SK-N-SH (cell line): ENCODE measurements around the gene HINT3. TPM values are rescaled to one million over a fixed set of nuclear protein-coding genes. Genes with fewer than 3 reads are reported as not detected.

Experiments used
- CTCF ChIA-PET: fragments of 300-600, 350-600 bp; formaldehyde crosslinking; extraction: SDS; loops from one replicate; lab custom pipeline; 2021; lab: Yijun Ruan, JAX
- POLR2A ChIA-PET: fragments of 350-600 bp; sonication (Branson Sonifier 250); formaldehyde crosslinking; extraction: SDS; loops from one replicate; lab custom pipeline; 2020; ENCODE audit warnings: antibody characterized with exemption, inconsistent platforms; lab: Yijun Ruan, JAX
- DNase-seq: peaks from one replicate; pipeline ENCODE4 v3.0.0; 2012
- H2AFZ ChIP-seq: fragments of 200-600 bp; sonication (generic); 2 replicates; pipeline ENCODE4 v1.8.1; 2016; ENCODE audit warnings: antibody characterized with exemption, mild to moderate bottlenecking, low read depth
- H3F3A ChIP-seq: fragments of 200-600 bp; sonication (generic); replicated peaks from 2 replicates; pipeline ENCODE3; 2016; ENCODE audit warnings: antibody characterized with exemption, mild to moderate bottlenecking; ENCODE audit not compliant: insufficient read depth
- H3K27ac ChIP-seq, 2 experiments: fragments of 200-500 bp in 1 of 2; fragments of 200-600 bp in 1 of 2; sonication (Bioruptor generic) in 1 of 2; sonication (generic), shearing (Covaris generic) in 1 of 2; 2 replicates each; pipeline versions ENCODE4 v1.5.1 to v1.6.1; 2014 to 2016; ENCODE audit warnings: low read depth in 2 of 2, inconsistent platforms in 1 of 2, low read length in 1 of 2, mild to moderate bottlenecking in 1 of 2, mixed read lengths in 1 of 2
- H3K27me3 ChIP-seq: fragments of 200-600 bp; sonication (generic), shearing (Covaris generic); 2 replicates; pipeline ENCODE4 v1.6.1; 2016; ENCODE audit warnings: mixed run types; ENCODE audit not compliant: insufficient read depth
- H3K36me3 ChIP-seq, 2 experiments: fragments of 200-500 bp in 1 of 2; fragments of 200-600 bp in 1 of 2; sonication (Bioruptor generic) in 1 of 2; sonication (generic) in 1 of 2; replicated peaks in 1 of 2; 2 replicates each; pipeline versions ENCODE3 to v1.5.1; 2014 to 2016; ENCODE audit warnings: low read length in 1 of 2, mild to moderate bottlenecking in 1 of 2; ENCODE audit not compliant: insufficient read depth in 2 of 2, control insufficient read depth in 1 of 2
- H3K4me1 ChIP-seq, 2 experiments: fragments of 200-500 bp in 1 of 2; fragments of 200-600 bp in 1 of 2; sonication (Bioruptor generic) in 1 of 2; sonication (generic), shearing (Covaris generic) in 1 of 2; 2 replicates each; pipeline versions ENCODE4 v1.5.1 to v1.6.1; 2014 to 2016; ENCODE audit warnings: low read depth in 1 of 2, low read length in 1 of 2, mixed run types in 1 of 2; ENCODE audit not compliant: insufficient read depth in 2 of 2, control insufficient read depth in 1 of 2
- H3K4me2 ChIP-seq: fragments of 200-600 bp; sonication (generic), shearing (Covaris generic); 2 replicates; pipeline ENCODE4 v1.6.1; 2017; ENCODE audit warnings: mixed run types
- H3K4me3 ChIP-seq, 2 experiments: fragments of 200-500 bp in 1 of 2; fragments of 200-600 bp in 1 of 2; sonication (Bioruptor generic) in 1 of 2; sonication (generic), shearing (Covaris generic) in 1 of 2; 2 replicates each; pipeline versions ENCODE4 v1.5.1 to v1.8.1; 2014 to 2016; ENCODE audit warnings: low read depth in 2 of 2, inconsistent platforms in 1 of 2, low read length in 1 of 2, mild to moderate bottlenecking in 1 of 2, mixed read lengths in 1 of 2, moderate library complexity in 1 of 2
- H3K79me2 ChIP-seq: fragments of 200-600 bp; sonication (generic); 2 replicates; pipeline ENCODE4 v1.8.1; 2017; ENCODE audit warnings: mild to moderate bottlenecking; ENCODE audit not compliant: insufficient read depth
- H3K9ac ChIP-seq: fragments of 200-600 bp; sonication (generic); 2 replicates; pipeline ENCODE4 v1.6.1; 2017; ENCODE audit warnings: mixed run types
- H3K9me2 ChIP-seq: fragments of 200-600 bp; sonication (generic); 2 replicates; pipeline ENCODE4 v1.6.1; 2017; ENCODE audit warnings: mixed run types
- H3K9me3 ChIP-seq: fragments of 200-600 bp; sonication (generic); 2 replicates; pipeline ENCODE4 v1.6.1; 2017; ENCODE audit warnings: mixed run types, mild to moderate bottlenecking, moderate library complexity
- H4K20me1 ChIP-seq: fragments of 200-600 bp; sonication (generic); 2 replicates; pipeline ENCODE4 v1.6.1; 2017; ENCODE audit warnings: mild to moderate bottlenecking, mixed run types; ENCODE audit not compliant: insufficient read depth
- CHD2 ChIP-seq: fragments of 150-350 bp; IDR thresholded peaks from 2 replicates; pipeline ENCODE4 v1.6.1; 2018; ENCODE audit warnings: low read length; ENCODE audit not compliant: partially characterized antibody
- FOSL2 ChIP-seq: IDR thresholded peaks from 2 replicates; pipeline ENCODE4 v1.4.0; 2012; ENCODE audit warnings: low read depth, mild to moderate bottlenecking, moderate library complexity, borderline replicate concordance
- FOXJ3 ChIP-seq: sonication (generic); formaldehyde crosslinking; IDR thresholded peaks from 2 replicates; pipeline ENCODE4 v1.5.1; 2020; ENCODE audit warnings: mild to moderate bottlenecking, missing genetic modification reagents
- GATA2 ChIP-seq: sonication (generic); formaldehyde crosslinking; IDR thresholded peaks from 2 replicates; pipeline ENCODE4 v1.5.0; 2020; ENCODE audit warnings: mild to moderate bottlenecking, missing genetic modification reagents
- JUND ChIP-seq: IDR thresholded peaks from 2 replicates; pipeline ENCODE4 v1.4.0; 2012
- NFIC ChIP-seq: IDR thresholded peaks from 2 replicates; pipeline ENCODE4 v1.4.0; 2012; ENCODE audit warnings: borderline replicate concordance
- TAF1 ChIP-seq: IDR thresholded peaks from 2 replicates; pipeline ENCODE4 v1.6.1; 2012; ENCODE audit warnings: low read depth, mild to moderate bottlenecking, low read length, moderate library complexity, borderline replicate concordance
- WGBS: methylation state at CpG from one replicate; pipeline ENCODE4 v1.1.6; 2017; ENCODE audit warnings: low lambda C conversion rate; 5-methylcytosine and 5-hydroxymethylcytosine counted together
- polyA plus RNA-seq, 3 experiments: library from polyadenylated mRNA; depleted of rRNA; stranded (reverse); fragments of >200 nt; gene quantifications; 2 replicates each; pipeline ENCODE4 v1.2.3, GENCODE V29; 2012
- TF ChIP-seq, protein P1 (sequence below): IDR thresholded peaks from 2 replicates; pipeline ENCODE4 v1.6.1; 2012; ENCODE audit warnings: mild to moderate bottlenecking, low read depth, low read length, moderate library complexity

HINT3 gene
- polyA plus RNA-seq, 1 of the 3 experiments (the other 2 are of a cell fraction) = 1.8 TPM

DNA sequence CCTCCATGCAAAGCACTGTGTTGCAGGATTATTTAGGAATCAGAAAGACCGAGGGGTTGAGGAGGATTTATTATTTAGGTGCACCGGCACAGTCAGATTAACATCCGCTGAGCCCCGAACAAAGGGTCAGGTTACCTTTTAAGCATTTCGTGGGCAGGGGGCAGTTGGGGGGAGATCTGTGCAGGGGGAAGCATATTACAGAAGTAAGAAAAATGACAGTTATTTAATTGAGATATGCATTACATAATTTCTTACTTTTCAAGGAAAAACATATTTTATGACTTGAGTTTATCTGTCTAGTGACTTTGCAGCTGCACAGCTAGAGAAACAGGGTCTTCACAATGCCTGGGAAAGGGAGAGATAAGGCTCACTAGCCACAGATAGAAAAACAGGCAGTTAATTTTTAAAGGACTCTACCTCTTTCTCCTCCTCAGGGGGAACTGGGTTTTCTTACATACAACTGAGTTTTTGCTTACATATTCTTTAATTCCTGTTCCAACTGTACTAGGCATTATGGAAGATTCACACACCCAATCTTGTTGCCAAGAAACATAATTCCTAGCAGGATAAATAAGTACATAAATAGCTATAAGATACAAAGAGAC, 1.7 kb upstream of the HINT3 start:
- H3F3A ChIP-seq = peaks cover 4% of the 10 kb centered on the region
- H3K9me2 ChIP-seq = no peaks in the 10 kb centered on the region
- ChIA-PET CTCF (interaction anchor here (1.3 to 5.5 kb wide), 6 partner anchors 31 to 174 kb away, joined by 3 to 65 read pairs (median 27); partner anchors contain the start of genes NCOA7 and TRMT11), POLR2A (interaction anchor here (1.9 kb wide), 1 partner anchor 174 kb away, joined by 8 read pairs; no protein-coding TSS in a partner anchor)
- H3K79me2 ChIP-seq = peaks cover 14% of the 10 kb centered on the region; the same call in 1 of the 2 replicates
- H3K4me1 ChIP-seq = peaks cover 7 to 8% of the 10 kb centered on the region in 2 experiments; a peak in 3 of 4 replicates
- H3K4me2 ChIP-seq = no peak overlapping the region
- no peaks in the 10 kb centered on the region for H3K27me3 ChIP-seq
- no peak overlapping the region for H3K4me3 ChIP-seq
- H3K36me3 ChIP-seq = no peaks in the 10 kb centered on the region
- H3K9ac ChIP-seq = no peak overlapping the region
- peak overlapping the region; percentile 73; the same call in 1 of the 2 replicates for H2AFZ ChIP-seq
- no peaks in the 10 kb centered on the region for H3K9me3 ChIP-seq
- no peaks in the 10 kb centered on the region for H4K20me1 ChIP-seq
- TF ChIP-seq GATA2 (CRISPR knock-in tag) = no peak
- TF ChIP-seq FOSL2 = no peak
- WGBS = 29% methylated on average over 5 of the region's 5 CpGs
- DNase-seq = no peak
- no peak overlapping the region for H3K27ac ChIP-seq

DNA sequence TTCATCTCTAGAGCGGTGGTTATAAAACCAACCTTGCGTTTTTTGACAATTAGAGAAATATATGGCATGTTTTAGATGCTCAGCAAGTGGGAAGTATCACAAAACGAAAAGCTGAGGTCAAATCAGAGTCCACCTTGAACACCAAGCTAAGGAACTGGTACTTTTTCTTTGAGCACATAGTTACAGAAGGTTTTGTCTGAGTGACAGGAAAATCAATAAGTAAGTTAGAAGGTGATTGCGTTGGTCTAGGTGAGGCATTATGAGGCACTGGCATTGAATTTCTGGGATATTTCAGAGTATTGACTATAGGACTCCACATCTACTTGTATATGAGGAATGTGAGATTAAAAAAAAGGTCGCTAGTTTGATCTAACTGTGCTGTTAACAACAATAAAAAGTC, 597 bp upstream of the HINT3 start:
- POLR2A ChIA-PET = interaction anchor here (0.6 to 2.9 kb wide), 4 partner anchors 15 to 175 kb away, joined by 3 to 44 read pairs (median 6); partner anchors contain the start of gene NCOA7
- no peaks in the 10 kb centered on the region for H3K36me3 ChIP-seq
- TF ChIP-seq, protein P1, sequence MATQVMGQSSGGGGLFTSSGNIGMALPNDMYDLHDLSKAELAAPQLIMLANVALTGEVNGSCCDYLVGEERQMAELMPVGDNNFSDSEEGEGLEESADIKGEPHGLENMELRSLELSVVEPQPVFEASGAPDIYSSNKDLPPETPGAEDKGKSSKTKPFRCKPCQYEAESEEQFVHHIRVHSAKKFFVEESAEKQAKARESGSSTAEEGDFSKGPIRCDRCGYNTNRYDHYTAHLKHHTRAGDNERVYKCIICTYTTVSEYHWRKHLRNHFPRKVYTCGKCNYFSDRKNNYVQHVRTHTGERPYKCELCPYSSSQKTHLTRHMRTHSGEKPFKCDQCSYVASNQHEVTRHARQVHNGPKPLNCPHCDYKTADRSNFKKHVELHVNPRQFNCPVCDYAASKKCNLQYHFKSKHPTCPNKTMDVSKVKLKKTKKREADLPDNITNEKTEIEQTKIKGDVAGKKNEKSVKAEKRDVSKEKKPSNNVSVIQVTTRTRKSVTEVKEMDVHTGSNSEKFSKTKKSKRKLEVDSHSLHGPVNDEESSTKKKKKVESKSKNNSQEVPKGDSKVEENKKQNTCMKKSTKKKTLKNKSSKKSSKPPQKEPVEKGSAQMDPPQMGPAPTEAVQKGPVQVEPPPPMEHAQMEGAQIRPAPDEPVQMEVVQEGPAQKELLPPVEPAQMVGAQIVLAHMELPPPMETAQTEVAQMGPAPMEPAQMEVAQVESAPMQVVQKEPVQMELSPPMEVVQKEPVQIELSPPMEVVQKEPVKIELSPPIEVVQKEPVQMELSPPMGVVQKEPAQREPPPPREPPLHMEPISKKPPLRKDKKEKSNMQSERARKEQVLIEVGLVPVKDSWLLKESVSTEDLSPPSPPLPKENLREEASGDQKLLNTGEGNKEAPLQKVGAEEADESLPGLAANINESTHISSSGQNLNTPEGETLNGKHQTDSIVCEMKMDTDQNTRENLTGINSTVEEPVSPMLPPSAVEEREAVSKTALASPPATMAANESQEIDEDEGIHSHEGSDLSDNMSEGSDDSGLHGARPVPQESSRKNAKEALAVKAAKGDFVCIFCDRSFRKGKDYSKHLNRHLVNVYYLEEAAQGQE = no peak
- TF ChIP-seq FOXJ3 (CRISPR knock-in tag) (no peak), JUND (no peak), NFIC (no peak), CHD2 (no peak), TAF1 (no peak)
- peak overlapping the region; percentile 79 to 96; a peak in 2 of 4 replicates for H3K4me3 ChIP-seq
- H3K4me2 ChIP-seq = peak overlapping the region; percentile 92
- no peaks in the 10 kb centered on the region for H4K20me1 ChIP-seq
- no peak overlapping the region for H3K9ac ChIP-seq
- H3F3A ChIP-seq = peaks cover 4% of the 10 kb centered on the region
- peak overlapping the region; percentile 90 for H2AFZ ChIP-seq
- WGBS = 41% methylated on average over 5 of the region's 5 CpGs
- peaks cover 14% of the 10 kb centered on the region; the same call in 1 of the 2 replicates for H3K79me2 ChIP-seq
- CTCF ChIA-PET = interaction anchor here (0.6 to 6.4 kb wide), 45 partner anchors 9 to 663 kb away, joined by 3 to 65 read pairs (median 4); partner anchors contain the start of genes NCOA7 and TRMT11
- H3K4me1 ChIP-seq = peaks cover 7 to 8% of the 10 kb centered on the region in 2 experiments; a peak in 3 of 4 replicates
- DNase-seq = no peak
- H3K9me2 ChIP-seq = no peaks in the 10 kb centered on the region
- no peaks in the 10 kb centered on the region for H3K27me3 ChIP-seq
- H3K9me3 ChIP-seq = no peaks in the 10 kb centered on the region
- no peak overlapping the region for H3K27ac ChIP-seq
